Nephron (organoid): ENCODE results near the gene MAT2B.

Source experiments
- H3K27ac Mint-ChIP-seq, 3 experiments: 2 replicates each; pipeline ENCODE4 v1.8.0; 2020; ENCODE audit warnings: mixed read lengths in 3 of 3, mild to moderate bottlenecking in 2 of 3, moderate library complexity in 1 of 3
- H3K27me3 Mint-ChIP-seq: 2 replicates; pipeline ENCODE4 v1.8.0; 2021; ENCODE audit warnings: low read depth, mild to moderate bottlenecking, moderate library complexity, mixed read lengths
- H3K36me3 Mint-ChIP-seq: 2 replicates; pipeline ENCODE4 v1.8.0; 2020; ENCODE audit warnings: low read depth, mixed read lengths
- H3K4me1 Mint-ChIP-seq: 2 replicates; pipeline ENCODE4 v1.8.0; 2020; ENCODE audit warnings: mixed read lengths
- H3K4me3 Mint-ChIP-seq, 3 experiments: 2 replicates each; pipeline ENCODE4 v1.8.0; 2020; ENCODE audit warnings: mild to moderate bottlenecking in 3 of 3, mixed read lengths in 3 of 3, moderate library complexity in 2 of 3
- H3K9me3 Mint-ChIP-seq: 2 replicates; pipeline ENCODE4 v1.8.0; 2020; ENCODE audit warnings: mixed read lengths
- TF ChIP-seq, protein P1 (sequence below), 3 experiments: fragments of 200-600 bp; sonication (generic); IDR thresholded peaks; one replicate each; pipeline ENCODE4 v1.5.0; 2021; ENCODE audit warnings: antibody characterized with exemption in 3 of 3; ENCODE audit not compliant: unreplicated experiment in 3 of 3

MAT2B gene

GRCh38 chr5:163505049-163505367 is 411 bp upstream of the MAT2B start:
- peak overlapping the region; percentile 95 to 99 (median 96) for H3K4me3 Mint-ChIP-seq
- TF ChIP-seq, protein P1, sequence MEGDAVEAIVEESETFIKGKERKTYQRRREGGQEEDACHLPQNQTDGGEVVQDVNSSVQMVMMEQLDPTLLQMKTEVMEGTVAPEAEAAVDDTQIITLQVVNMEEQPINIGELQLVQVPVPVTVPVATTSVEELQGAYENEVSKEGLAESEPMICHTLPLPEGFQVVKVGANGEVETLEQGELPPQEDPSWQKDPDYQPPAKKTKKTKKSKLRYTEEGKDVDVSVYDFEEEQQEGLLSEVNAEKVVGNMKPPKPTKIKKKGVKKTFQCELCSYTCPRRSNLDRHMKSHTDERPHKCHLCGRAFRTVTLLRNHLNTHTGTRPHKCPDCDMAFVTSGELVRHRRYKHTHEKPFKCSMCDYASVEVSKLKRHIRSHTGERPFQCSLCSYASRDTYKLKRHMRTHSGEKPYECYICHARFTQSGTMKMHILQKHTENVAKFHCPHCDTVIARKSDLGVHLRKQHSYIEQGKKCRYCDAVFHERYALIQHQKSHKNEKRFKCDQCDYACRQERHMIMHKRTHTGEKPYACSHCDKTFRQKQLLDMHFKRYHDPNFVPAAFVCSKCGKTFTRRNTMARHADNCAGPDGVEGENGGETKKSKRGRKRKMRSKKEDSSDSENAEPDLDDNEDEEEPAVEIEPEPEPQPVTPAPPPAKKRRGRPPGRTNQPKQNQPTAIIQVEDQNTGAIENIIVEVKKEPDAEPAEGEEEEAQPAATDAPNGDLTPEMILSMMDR (IDR thresholded peaks at IDR 0.05; ENCODE audit: unreplicated experiment in 3 of 3), result no peak
- peaks cover 54% of the 10 kb centered on the region for H3K4me1 Mint-ChIP-seq
- no peaks in the 10 kb centered on the region for H3K27me3 Mint-ChIP-seq
- no peaks in the 10 kb centered on the region for H3K9me3 Mint-ChIP-seq
- H3K27ac Mint-ChIP-seq, result peak overlapping the region; percentile 99
- no peaks in the 10 kb centered on the region for H3K36me3 Mint-ChIP-seq

GRCh38 chr5:163506095-163506457 is 657 bp downstream of the MAT2B start:
- Mint-ChIP-seq H3K4me3 (peak overlapping the region; percentile 95 to 99 (median 96)), H3K4me1 (peaks cover 60% of the 10 kb centered on the region), H3K27ac (peak overlapping the region; percentile 99), H3K36me3 (no peaks in the 10 kb centered on the region), H3K27me3 (no peaks in the 10 kb centered on the region), H3K9me3 (no peaks in the 10 kb centered on the region)
- TF ChIP-seq, protein P1 (IDR thresholded peaks at IDR 0.05; ENCODE audit: unreplicated experiment in 3 of 3), result no peak

- Mint-ChIP-seq H3K4me3 (peak overlapping the region; percentile 95 to 99 (median 96)), H3K4me1 (peaks cover 61% of the 10 kb centered on the region), H3K36me3 (peaks cover under 1% of the 10 kb centered on the region), H3K27me3 (no peaks in the 10 kb centered on the region), H3K27ac (peak overlapping the region; percentile 99), H3K9me3 (no peaks in the 10 kb centered on the region)
- TF ChIP-seq, protein P1 (IDR thresholded peaks at IDR 0.05; ENCODE audit: unreplicated experiment in 3 of 3), result no peak
Observed at GRCh38 chr5:163506726-163507125, 1.3 kb downstream of the MAT2B start.

DNA sequence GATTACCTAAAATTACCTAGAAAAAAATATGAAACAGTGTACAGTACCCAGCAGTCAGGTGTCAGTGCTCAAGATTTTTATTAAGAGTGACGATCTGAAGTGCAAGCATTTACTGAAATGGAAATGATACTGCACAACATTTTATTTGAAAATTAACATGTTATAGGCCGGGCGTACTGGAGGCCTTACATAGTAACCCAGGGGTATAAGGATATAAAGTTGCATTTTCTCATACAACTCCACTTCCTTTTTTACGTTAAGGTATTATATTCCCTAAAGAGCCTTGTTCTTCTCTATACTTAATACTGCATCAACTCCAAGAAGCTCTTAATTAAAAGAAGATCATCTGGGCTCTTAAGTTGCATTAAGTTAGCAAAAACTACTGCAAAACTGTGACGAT is 3.3 kb downstream of the MAT2B start:
- TF ChIP-seq, protein P1 (IDR thresholded peaks at IDR 0.05; ENCODE audit: unreplicated experiment in 3 of 3), result no peak
- H3K4me3 Mint-ChIP-seq, result peak overlapping the region; percentile 67 to 99 (median 96)
- H3K27ac Mint-ChIP-seq, result peak overlapping the region; percentile 75 to 95 (median 95)
- H3K36me3 Mint-ChIP-seq, result peaks cover 20% of the 10 kb centered on the region
- peaks cover 52% of the 10 kb centered on the region for H3K4me1 Mint-ChIP-seq
- no peaks in the 10 kb centered on the region for H3K9me3 Mint-ChIP-seq
- no peaks in the 10 kb centered on the region for H3K27me3 Mint-ChIP-seq

- Mint-ChIP-seq H3K27me3 (no peaks in the 10 kb centered on the region), H3K9me3 (no peaks in the 10 kb centered on the region), H3K4me3 (peak overlapping the region; percentile 50 to 99 (median 96)), H3K27ac (peak overlapping the region; percentile 75 to 95 (median 95)), H3K4me1 (peaks cover 45% of the 10 kb centered on the region), H3K36me3 (peaks cover 26% of the 10 kb centered on the region)
- TF ChIP-seq, protein P1 (IDR thresholded peaks at IDR 0.05; ENCODE audit: unreplicated experiment in 3 of 3), result no peak
Observed at GRCh38 chr5:163509291-163509951, 4.0 kb downstream of the MAT2B start.

GRCh38 chr5:163512526-163512925 is 7.1 kb downstream of the MAT2B start:
- peaks cover 35% of the 10 kb centered on the region for H3K4me1 Mint-ChIP-seq
- no peak overlapping the region for H3K4me3 Mint-ChIP-seq
- TF ChIP-seq, protein P1 (IDR thresholded peaks at IDR 0.05; ENCODE audit: unreplicated experiment in 3 of 3), result no peak
- H3K27ac Mint-ChIP-seq, result peak overlapping the region in 1 of 3 experiments; percentile 72
- no peaks in the 10 kb centered on the region for H3K9me3 Mint-ChIP-seq
- H3K27me3 Mint-ChIP-seq, result no peaks in the 10 kb centered on the region
- H3K36me3 Mint-ChIP-seq, result peaks cover 50% of the 10 kb centered on the region
